H1 (cell line): ENCODE results near the gene ARSA. TPM values are rescaled to one million over a fixed set of nuclear protein-coding genes. Genes with fewer than 3 reads are reported as not detected.

ENCODE experiments used
- CTCF ChIA-PET: fragments of 300-600 bp; sonication (Branson Sonifier 250); formaldehyde crosslinking; loops from one replicate; lab custom pipeline; 2021; ENCODE audit not compliant: partially characterized antibody; lab: Charles Lee
- POLR2A ChIA-PET: fragments of 300-600 bp; sonication (Branson Sonifier 250); formaldehyde crosslinking; loops from one replicate; lab custom pipeline; 2021; ENCODE audit warnings: inconsistent platforms; ENCODE audit not compliant: partially characterized antibody; lab: Charles Lee
- DNase-seq, 2 experiments: peaks; one replicate each; pipeline versions ENCODE4 v3.0.0 to v3.0.0-alpha.2; 2010 to 2022; ENCODE audit warnings: low spot score in 2 of 2, low read depth in 1 of 2, mixed read lengths in 1 of 2
- FAIRE-seq: peaks from 2 replicates; lab custom pipeline; 2011; peaks lifted over from hg19 to GRCh38; lab: Jason Lieb, UNC
- H2AFZ ChIP-seq: 2 replicates; pipeline ENCODE4 v1.8.1; 2012; ENCODE audit warnings: low read length, inconsistent platforms
- H2AK5ac ChIP-seq: 2 replicates; pipeline ENCODE4 v1.6.1; 2013; ENCODE audit warnings: low read depth, low read length
- H2BK120ac ChIP-seq: replicated peaks from 2 replicates; pipeline ENCODE3; 2013; ENCODE audit warnings: low read depth, low read length, inconsistent platforms
- H2BK12ac ChIP-seq: 2 replicates; pipeline ENCODE4 v1.6.1; 2013; ENCODE audit warnings: low read depth, low read length
- H2BK15ac ChIP-seq: 2 replicates; pipeline ENCODE4 v1.6.1; 2013; ENCODE audit warnings: low read length
- H2BK20ac ChIP-seq: 2 replicates; pipeline ENCODE4 v1.6.1; 2013; ENCODE audit warnings: low read length
- H2BK5ac ChIP-seq: 2 replicates; pipeline ENCODE4 v1.6.1; 2013; ENCODE audit warnings: low read depth, low read length
- H3K14ac ChIP-seq: 2 replicates; pipeline ENCODE4 v1.6.1; 2013; ENCODE audit warnings: inconsistent platforms; ENCODE audit not compliant: insufficient read length
- H3K18ac ChIP-seq: 2 replicates; pipeline ENCODE4 v1.6.1; 2013; ENCODE audit warnings: low read length; ENCODE audit errors: extremely low read depth
- H3K23ac ChIP-seq: 2 replicates; pipeline ENCODE4 v1.6.1; 2013; ENCODE audit warnings: inconsistent platforms; ENCODE audit not compliant: insufficient read length
- H3K23me2 ChIP-seq: 2 replicates; pipeline ENCODE4 v1.6.1; 2013; ENCODE audit warnings: low read depth, low read length
- H3K27ac ChIP-seq: 2 replicates; pipeline ENCODE4 v1.6.1; 2011; ENCODE audit warnings: low read depth, low read length, inconsistent platforms
- H3K27me3 ChIP-seq, 4 experiments: replicated peaks in 1 of 4; 1 replicate in 1 of 4; 2 replicates in 3 of 4; pipeline versions ENCODE4 v1.6.1 to v1.8.1; 2011 to 2013; ENCODE audit warnings: low read length in 3 of 4, mild to moderate bottlenecking in 3 of 4, inconsistent platforms in 2 of 4, mixed read lengths in 2 of 4, moderate library complexity in 1 of 4; ENCODE audit not compliant: control insufficient read depth in 3 of 4, insufficient read depth in 3 of 4; ENCODE audit errors: extremely low read depth in 1 of 4
- H3K36me3 ChIP-seq, 4 experiments: 2 replicates each; pipeline versions ENCODE4 v1.6.1 to v1.8.1; 2011 to 2013; ENCODE audit warnings: mild to moderate bottlenecking in 4 of 4, low read length in 3 of 4, moderate library complexity in 2 of 4, control low read depth in 1 of 4, inconsistent platforms in 1 of 4; ENCODE audit not compliant: insufficient read depth in 4 of 4, control insufficient read depth in 2 of 4
- H3K4ac ChIP-seq: replicated peaks from 2 replicates; pipeline ENCODE3; 2013; ENCODE audit warnings: low read length, low read depth, mixed read lengths, inconsistent platforms; ENCODE audit not compliant: insufficient read length
- H3K4me1 ChIP-seq, 4 experiments: replicated peaks in 1 of 4; 1 replicate in 1 of 4; 2 replicates in 3 of 4; pipeline versions ENCODE4 v1.6.1 to v1.8.1; 2011 to 2013; ENCODE audit warnings: low read length in 3 of 4, inconsistent platforms in 2 of 4, mixed read lengths in 1 of 4; ENCODE audit not compliant: insufficient read depth in 4 of 4, control insufficient read depth in 3 of 4
- H3K4me2 ChIP-seq, 2 experiments: 2 replicates each; pipeline versions ENCODE4 v1.6.1 to v1.8.1; 2011 to 2013; ENCODE audit warnings: low read depth in 2 of 2, low read length in 2 of 2, control low read depth in 1 of 2, inconsistent platforms in 1 of 2, mild to moderate bottlenecking in 1 of 2; ENCODE audit not compliant: insufficient read depth in 1 of 2
- H3K4me3 ChIP-seq, 4 experiments: fragments of 200-600, 300-600 bp in 1 of 4; sonication (generic), shearing (Covaris generic), sonication (Bioruptor Twin) in 1 of 4; 2 replicates each; pipeline versions ENCODE4 v1.5.1 to v1.8.1; 2011 to 2016; ENCODE audit warnings: low read length in 4 of 4, low read depth in 3 of 4, control low read depth in 2 of 4, inconsistent platforms in 2 of 4, mild to moderate bottlenecking in 2 of 4, mixed read lengths in 1 of 4, moderate library complexity in 1 of 4; ENCODE audit not compliant: insufficient read depth in 2 of 4; ENCODE audit errors: extremely low read depth in 1 of 4
- H3K56ac ChIP-seq: replicated peaks from 2 replicates; pipeline ENCODE3; 2013; ENCODE audit warnings: low read depth, mild to moderate bottlenecking, mixed read lengths, low read length, inconsistent platforms; ENCODE audit not compliant: insufficient read length
- H3K79me1 ChIP-seq: 2 replicates; pipeline ENCODE4 v1.6.1; 2013; ENCODE audit warnings: low read depth, low read length, control low read depth
- H3K79me2 ChIP-seq, 2 experiments: 2 replicates each; pipeline versions ENCODE4 v1.6.1 to v1.8.1; 2012 to 2013; ENCODE audit warnings: low read length in 2 of 2, mild to moderate bottlenecking in 2 of 2, inconsistent platforms in 1 of 2; ENCODE audit not compliant: insufficient read depth in 2 of 2, control insufficient read depth in 1 of 2
- H3K9ac ChIP-seq, 4 experiments: replicated peaks in 1 of 4; 1 replicate in 1 of 4; 2 replicates in 3 of 4; pipeline versions ENCODE4 v1.6.1 to v1.8.1; 2011 to 2013; ENCODE audit warnings: low read depth in 3 of 4, low read length in 3 of 4, control low read depth in 2 of 4, mild to moderate bottlenecking in 2 of 4, moderate library complexity in 2 of 4, inconsistent platforms in 1 of 4; ENCODE audit errors: extremely low read depth in 1 of 4
- H3K9me3 ChIP-seq, 2 experiments: 2 replicates each; pipeline versions ENCODE4 v1.6.1 to v1.8.1; 2012 to 2013; ENCODE audit warnings: mild to moderate bottlenecking in 2 of 2, moderate library complexity in 2 of 2, control low read depth in 1 of 2, inconsistent platforms in 1 of 2, low read depth in 1 of 2, low read length in 1 of 2, mixed read lengths in 1 of 2; ENCODE audit not compliant: insufficient read depth in 2 of 2
- H4K20me1 ChIP-seq, 2 experiments: replicated peaks in 1 of 2; 2 replicates each; pipeline versions ENCODE3 to v1.8.1; 2011 to 2013; ENCODE audit warnings: inconsistent platforms in 2 of 2, low read length in 2 of 2, mild to moderate bottlenecking in 1 of 2; ENCODE audit not compliant: insufficient read depth in 2 of 2, control insufficient read depth in 1 of 2
- H4K5ac ChIP-seq: 2 replicates; pipeline ENCODE4 v1.6.1; 2013; ENCODE audit warnings: low read length, low read depth, mixed read lengths, inconsistent platforms; ENCODE audit not compliant: insufficient read length
- H4K8ac ChIP-seq: 2 replicates; pipeline ENCODE4 v1.8.0; 2013; ENCODE audit warnings: mild to moderate bottlenecking, moderate library complexity, low read length, inconsistent platforms; ENCODE audit not compliant: insufficient read depth; ENCODE audit errors: extremely low read depth
- H4K91ac ChIP-seq: replicated peaks from 2 replicates; pipeline ENCODE3; 2013; ENCODE audit warnings: low read length, mixed read lengths, inconsistent platforms; ENCODE audit not compliant: insufficient read length
- CTBP2 ChIP-seq: IDR thresholded peaks from 2 replicates; pipeline ENCODE4 v1.7.0; 2011; ENCODE audit warnings: borderline replicate concordance, mild to moderate bottlenecking, moderate library complexity, mixed read lengths, low read length; ENCODE audit not compliant: insufficient read depth, insufficient read length
- EGR1 ChIP-seq: IDR thresholded peaks from 2 replicates; pipeline ENCODE4 v1.6.1; 2011; ENCODE audit warnings: low read depth, low read length, borderline replicate concordance
- EZH2 ChIP-seq: fragments of 200-600 bp; sonication (generic); IDR thresholded peaks from 2 replicates; pipeline ENCODE4 v1.7.1; 2012; ENCODE audit warnings: low read depth, mild to moderate bottlenecking, moderate library complexity, low read length, inconsistent platforms; ENCODE audit not compliant: severe bottlenecking
- GABPA ChIP-seq: IDR thresholded peaks from 2 replicates; pipeline ENCODE4 v1.6.1; 2011; ENCODE audit warnings: mild to moderate bottlenecking, low read length, moderate library complexity, borderline replicate concordance; ENCODE audit not compliant: insufficient read depth
- HDAC2 ChIP-seq, 2 experiments: fragments of 300-600 bp in 1 of 2; sonication (generic) in 1 of 2; IDR thresholded peaks; 2 replicates each; pipeline ENCODE4 v1.6.1; 2011 to 2012; ENCODE audit warnings: low read depth in 2 of 2, low read length in 2 of 2, mild to moderate bottlenecking in 2 of 2, moderate library complexity in 2 of 2, borderline replicate concordance in 1 of 2, inconsistent platforms in 1 of 2
- JUN ChIP-seq: IDR thresholded peaks from 2 replicates; pipeline ENCODE4 v1.6.1; 2011; ENCODE audit warnings: low read depth, mild to moderate bottlenecking, improper control_type of control experiment, low read length
- PHF8 ChIP-seq: fragments of 200-600 bp; sonication (generic); conservative IDR thresholded peaks from 2 replicates; pipeline ENCODE4 v1.7.1; 2012; ENCODE audit warnings: low read depth, mild to moderate bottlenecking, inconsistent platforms, low read length, moderate library complexity
- SAP30 ChIP-seq: fragments of 300-600 bp; sonication (generic); IDR thresholded peaks from 2 replicates; pipeline ENCODE4 v1.7.1; 2012; ENCODE audit warnings: low read length, moderate library complexity, mild to moderate bottlenecking, inconsistent platforms; ENCODE audit not compliant: insufficient read depth, insufficient replicate concordance
- SIRT6 ChIP-seq: IDR thresholded peaks from one replicate; pipeline ENCODE4 v1.7.1; 2012; ENCODE audit warnings: low read length, inconsistent platforms
- TBP ChIP-seq: IDR thresholded peaks from 2 replicates; pipeline ENCODE4 v1.6.1; 2011; ENCODE audit warnings: low read depth, low read length, improper control_type of control experiment
- TCF12 ChIP-seq: IDR thresholded peaks from 2 replicates; pipeline ENCODE4 v1.6.1; 2011; ENCODE audit warnings: low read depth, mild to moderate bottlenecking, low read length
- TEAD4 ChIP-seq: IDR thresholded peaks from 2 replicates; pipeline ENCODE4 v1.6.1; 2012; ENCODE audit warnings: low read depth, low read length, inconsistent platforms, mixed read lengths
- ZNF274 ChIP-seq: IDR thresholded peaks from 2 replicates; pipeline ENCODE4 v1.7.0; 2012; ENCODE audit warnings: low read length, borderline replicate concordance; ENCODE audit errors: extremely low read depth
- WGBS, 2 experiments: shearing (Covaris generic) in 1 of 2; methylation state at CpG; one replicate each; pipeline versions ENCODE4 v1.1.6 to v1.1.7; 2013 to 2015; ENCODE audit warnings: low lambda C conversion rate in 2 of 2, mixed read lengths in 2 of 2, inconsistent platforms in 1 of 2, low coverage in 1 of 2, missing lambda C conversion rate in 1 of 2; ENCODE audit not compliant: insufficient replicate concordance in 2 of 2, insufficient coverage in 1 of 2, insufficient read length in 1 of 2; ENCODE audit errors: extremely low coverage in 1 of 2, missing lambda C conversion rate in 1 of 2; 5-methylcytosine and 5-hydroxymethylcytosine counted together
- polyA plus RNA-seq, 7 experiments: library from polyadenylated mRNA; depleted of rRNA in 3 of 7; stranded (reverse) in 5 of 7; unstranded in 2 of 7; fragments of >200 nt in 5 of 7; fragments of 200-250 nt in 2 of 7; gene quantifications; 1 replicate in 5 of 7; 2 replicates in 1 of 7; 4 replicates in 1 of 7; pipeline versions ENCODE4 v1.2.1 to v1.2.3, GENCODE V29; 2011 to 2013; ENCODE audit warnings: missing spikeins in 2 of 7, mixed read lengths in 2 of 7
- total RNA-seq: library from RNA; stranded (reverse); fragmentation: NEBNext Ultra II Directional; extraction: Animal tissue kit (Norgen Biotek cat#: 25700); gene quantifications from 2 replicates; pipeline ENCODE4 v1.2.1, GENCODE V29; 2021

ARSA gene
- total and polyA plus RNA-seq, 2 of the 8 experiments (the other 6 are each of a cell fraction or from before 2014, with no cell fraction given): 9.8 to 10.1 TPM

GRCh38 chr22:50605613-50606074 lies 22.3 kb downstream of the ARSA start:
- Histone ChIP-seq H3K9ac (no peak overlapping the region), H3K79me2 (no peaks in the 10 kb centered on the region), H3K56ac (no peak overlapping the region), H3K23ac (no peak overlapping the region), H3K14ac (no peak overlapping the region), H3K18ac (no peak overlapping the region), H3K27ac (no peak overlapping the region), H2BK5ac (no peak overlapping the region), H3K79me1 (no peaks in the 10 kb centered on the region), H3K4me3 (no peak overlapping the region), H4K20me1 (peaks cover 8 to 12% of the 10 kb centered on the region in 2 experiments), H3K4me2 (no peak overlapping the region), H2BK20ac (no peak overlapping the region), H3K23me2 (peaks cover 2% of the 10 kb centered on the region; the same call in 1 of the 2 replicates), H3K27me3 (peaks cover 45 to 60% (median 53%) of the 10 kb centered on the region in 4 experiments; a peak in 6 of 7 replicates), H4K91ac (no peak overlapping the region), H3K4me1 (peaks cover 0 to 16% (median 2%) of the 10 kb centered on the region in 4 experiments; a peak in 4 of 7 replicates), H2AK5ac (no peak overlapping the region), H2BK12ac (no peak overlapping the region), H3K36me3 (peaks cover 0 to 3% (median 0%) of the 10 kb centered on the region in 4 experiments; a peak in 1 of 8 replicates), H2BK120ac (no peak overlapping the region), H4K8ac (no peak overlapping the region), H3K9me3 (no peaks in the 10 kb centered on the region), H2BK15ac (no peak overlapping the region), H4K5ac (no peak overlapping the region), H2AFZ (no peak overlapping the region), H3K4ac (no peak overlapping the region)
- FAIRE-seq (no peak), DNase-seq (no peak)
- WGBS, 2 experiments: 95% methylated on average over 13 of the region's 20 CpGs; no CpG with 5 or more reads in 1 of the 2 experiments
- POLR2A ChIA-PET: interaction anchor here (0.8 kb wide), 1 partner anchor 21 kb away, joined by 3 read pairs; no protein-coding TSS in a partner anchor
- CTCF ChIA-PET: interaction anchor here (0.8 to 5.4 kb wide), 13 partner anchors 12 to 133 kb away, joined by 3 to 39 read pairs (median 3); partner anchors contain the start of gene CPT1B
- TF ChIP-seq SIRT6 (no peak), SAP30 (no peak), TEAD4 (no peak), PHF8 (no peak), TBP (no peak), JUN (no peak), EGR1 (no peak), GABPA (no peak), HDAC2 (IDR thresholded peaks at IDR 0.05; ENCODE audit: borderline replicate concordance in 1 of 2, low read depth in 2 of 2, low read length in 2 of 2) (no peak), TCF12 (no peak), ZNF274 (no peak), EZH2 (no peak), CTBP2 (no peak)
